ENCODE measurements around the gene GPR78.

DNA sequence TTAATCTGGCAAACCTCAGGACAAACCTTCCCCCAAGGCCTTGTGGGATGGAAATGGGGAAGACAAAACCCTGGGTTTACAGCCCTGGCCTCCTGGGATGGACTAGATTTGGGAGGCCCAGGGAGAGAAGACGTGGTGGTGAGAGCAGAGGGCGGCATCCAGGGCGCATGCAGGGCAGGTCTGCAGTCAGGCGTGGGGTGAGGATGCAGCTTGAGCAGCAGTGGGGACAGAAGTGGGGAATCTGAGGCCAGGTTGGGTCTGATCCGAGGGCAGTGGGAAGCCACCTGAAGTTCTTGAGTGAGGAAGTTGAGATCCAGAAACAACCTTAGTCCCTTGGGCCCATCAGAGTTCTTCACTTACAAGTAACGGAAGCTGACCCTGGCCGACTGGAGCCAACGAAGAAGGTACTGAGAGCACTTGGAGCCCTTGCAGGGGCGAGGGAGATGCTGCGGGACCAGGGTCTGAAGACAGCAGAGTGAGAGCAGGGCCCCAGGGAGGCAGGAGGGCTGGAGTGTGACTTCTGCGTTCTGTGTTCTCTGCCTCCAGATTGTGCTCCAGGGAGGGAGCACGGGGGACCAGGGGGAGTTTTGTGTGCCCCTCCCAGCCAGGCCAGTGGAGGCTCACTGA is 42.0 kb upstream of the GPR78 start:
- TF ChIP-seq, protein P1, sequence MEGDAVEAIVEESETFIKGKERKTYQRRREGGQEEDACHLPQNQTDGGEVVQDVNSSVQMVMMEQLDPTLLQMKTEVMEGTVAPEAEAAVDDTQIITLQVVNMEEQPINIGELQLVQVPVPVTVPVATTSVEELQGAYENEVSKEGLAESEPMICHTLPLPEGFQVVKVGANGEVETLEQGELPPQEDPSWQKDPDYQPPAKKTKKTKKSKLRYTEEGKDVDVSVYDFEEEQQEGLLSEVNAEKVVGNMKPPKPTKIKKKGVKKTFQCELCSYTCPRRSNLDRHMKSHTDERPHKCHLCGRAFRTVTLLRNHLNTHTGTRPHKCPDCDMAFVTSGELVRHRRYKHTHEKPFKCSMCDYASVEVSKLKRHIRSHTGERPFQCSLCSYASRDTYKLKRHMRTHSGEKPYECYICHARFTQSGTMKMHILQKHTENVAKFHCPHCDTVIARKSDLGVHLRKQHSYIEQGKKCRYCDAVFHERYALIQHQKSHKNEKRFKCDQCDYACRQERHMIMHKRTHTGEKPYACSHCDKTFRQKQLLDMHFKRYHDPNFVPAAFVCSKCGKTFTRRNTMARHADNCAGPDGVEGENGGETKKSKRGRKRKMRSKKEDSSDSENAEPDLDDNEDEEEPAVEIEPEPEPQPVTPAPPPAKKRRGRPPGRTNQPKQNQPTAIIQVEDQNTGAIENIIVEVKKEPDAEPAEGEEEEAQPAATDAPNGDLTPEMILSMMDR (IDR thresholded peaks at IDR 0.05; ENCODE audit: insufficient read depth, low read depth, low read length), result no peak
- TF ChIP-seq EZH2 (IDR thresholded peaks at IDR 0.05; ENCODE audit: insufficient read depth, low read length), result no peak
